ENCODE results near the gene CDKN1C. TPM values are rescaled to one million over a fixed set of nuclear protein-coding genes. Genes with fewer than 3 reads are reported as not detected.

CDKN1C gene
- total RNA-seq, 1 experiment from 2014 or later, result 15.4 TPM

DNA sequence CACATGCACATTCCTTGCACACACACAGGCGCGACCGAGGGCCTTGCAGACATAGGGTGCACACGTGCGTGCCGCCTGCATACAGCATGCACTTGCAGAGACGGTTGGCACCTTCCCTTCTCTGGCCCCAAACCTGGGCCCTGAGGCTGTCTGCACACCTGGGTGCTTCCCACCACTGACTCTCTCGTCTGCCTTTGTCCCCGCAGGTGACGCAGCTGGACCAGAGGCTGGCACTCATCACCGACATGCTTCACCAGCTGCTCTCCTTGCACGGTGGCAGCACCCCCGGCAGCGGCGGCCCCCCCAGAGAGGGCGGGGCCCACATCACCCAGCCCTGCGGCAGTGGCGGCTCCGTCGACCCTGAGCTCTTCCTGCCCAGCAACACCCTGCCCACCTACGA is 38.0 kb downstream of the CDKN1C start:
- Histone ChIP-seq H2BK20ac (ENCODE audit: low read depth, low read length, poor library complexity, severe bottlenecking) (no peak overlapping the region), H4K91ac (ENCODE audit: insufficient read length, low read depth, low read length) (no peak overlapping the region), H3K9ac (ENCODE audit: extremely low read depth, insufficient read length, low read length) (no peak overlapping the region), H3K14ac (ENCODE audit: insufficient read depth, low read length) (no peak overlapping the region), H3K56ac (ENCODE audit: insufficient read length, low read depth, low read length) (no peak overlapping the region), H3K27me3 (ENCODE audit: insufficient read depth, low read length) (no peaks in the 10 kb centered on the region; the same call in 1 of the 2 replicates), H3K79me1 (ENCODE audit: insufficient read depth, low read depth, low read length, poor library complexity, severe bottlenecking) (no peaks in the 10 kb centered on the region), H2AFZ (ENCODE audit: low read length) (no peak overlapping the region), H2BK12ac (ENCODE audit: insufficient read length, low read depth, low read length) (no peak overlapping the region), H3K27ac (ENCODE audit: insufficient read length, low read depth, low read length) (no peak overlapping the region), H2BK15ac (ENCODE audit: low read depth, low read length) (no peak overlapping the region), H3K79me2 (ENCODE audit: insufficient read depth, low read length) (no peaks in the 10 kb centered on the region), H2AK5ac (ENCODE audit: insufficient read length, low read length) (no peak overlapping the region), H3K23me2 (ENCODE audit: insufficient read length, low read depth, low read length, poor library complexity, severe bottlenecking) (no peaks in the 10 kb centered on the region), H4K8ac (replicated peaks; ENCODE audit: insufficient read length, low read depth, low read length) (no peak overlapping the region), H3K9me3 (ENCODE audit: control insufficient read depth, low read depth, low read length) (no peaks in the 10 kb centered on the region), H3K4ac (ENCODE audit: low read depth, low read length) (no peak overlapping the region), H2BK120ac (ENCODE audit: low read depth, low read length, poor library complexity, severe bottlenecking) (no peak overlapping the region), H3K18ac (ENCODE audit: insufficient read length, low read depth, low read length) (no peak overlapping the region), H3T11ph (ENCODE audit: low read length) (no peak overlapping the region), H3K23ac (ENCODE audit: insufficient read length, low read depth, low read length) (no peak overlapping the region), H3K4me2 (ENCODE audit: insufficient read depth, insufficient read length, low read length) (no peak overlapping the region), H2BK5ac (ENCODE audit: insufficient read length, low read length) (no peak overlapping the region), H4K20me1 (ENCODE audit: control insufficient read depth, insufficient read depth, insufficient read length) (no peaks in the 10 kb centered on the region), H3K4me1 (ENCODE audit: insufficient read depth, low read length) (no peaks in the 10 kb centered on the region), H4K5ac (ENCODE audit: insufficient read length, low read depth, low read length) (no peak overlapping the region)
- Mint-ChIP-seq H3K27me3 (ENCODE audit: low read depth) (peaks cover 54% of the 10 kb centered on the region), H3K27ac (no peak overlapping the region), H3K4me3 (no peak overlapping the region), H3K36me3 (ENCODE audit: insufficient read depth in 1 of 3, low read depth in 3 of 3) (no peaks in the 10 kb centered on the region), H3K4me1 (peaks cover 3 to 15% of the 10 kb centered on the region in 2 experiments; a peak in 2 of 4 replicates), H3K9me3 (no peaks in the 10 kb centered on the region)
- no peak for DNase-seq
- no peak for TF ChIP-seq CTCF (conservative IDR thresholded peaks at IDR 0.05)
- WGBS (ENCODE audit: extremely low coverage, insufficient read length, low lambda C conversion rate), result no CpG with 5 or more reads among the region's 21 CpGs
